DMS 273 (cell line): ENCODE results near the gene PEAK1.
"Not testable (repeated sequence)": the region's sequence is repeated elsewhere in the genome, so short reads cannot be mapped to it uniquely, and the experiment has no call there.

Experiments used
- DNase-seq: peaks from one replicate; lab custom pipeline; 2025; ENCODE audit not compliant: unreplicated experiment; lab: John Stamatoyannopoulos, UW

Gene PEAK1

DNA sequence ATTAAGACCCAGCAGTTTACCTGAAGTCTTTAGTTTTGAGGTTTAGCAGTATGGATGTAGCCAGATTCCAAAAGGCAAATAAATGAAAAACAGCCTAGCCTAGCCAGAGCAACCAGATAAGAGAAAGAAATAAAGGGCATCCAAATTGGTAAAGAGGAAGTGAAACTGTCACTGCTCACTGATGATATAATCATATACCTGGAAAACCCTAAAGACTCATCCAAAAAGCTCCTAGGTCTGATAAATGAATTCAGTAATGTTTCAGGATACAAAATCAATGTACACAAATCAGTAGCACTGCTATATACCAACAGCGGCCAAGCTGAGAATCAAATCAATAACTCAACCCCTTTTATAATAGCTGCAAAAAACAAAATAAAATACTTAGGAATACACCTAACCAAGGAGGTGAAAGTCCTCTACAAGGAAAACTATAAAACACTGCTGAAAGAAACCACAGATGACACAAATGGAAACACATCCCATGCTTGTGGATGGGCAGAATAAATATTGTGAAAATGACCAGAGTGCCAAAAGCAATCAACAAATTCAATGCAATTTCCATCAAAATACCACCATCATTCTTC, 13.6 kb downstream of the PEAK1 start:
- DNase-seq: not testable (repeated sequence)

DNA sequence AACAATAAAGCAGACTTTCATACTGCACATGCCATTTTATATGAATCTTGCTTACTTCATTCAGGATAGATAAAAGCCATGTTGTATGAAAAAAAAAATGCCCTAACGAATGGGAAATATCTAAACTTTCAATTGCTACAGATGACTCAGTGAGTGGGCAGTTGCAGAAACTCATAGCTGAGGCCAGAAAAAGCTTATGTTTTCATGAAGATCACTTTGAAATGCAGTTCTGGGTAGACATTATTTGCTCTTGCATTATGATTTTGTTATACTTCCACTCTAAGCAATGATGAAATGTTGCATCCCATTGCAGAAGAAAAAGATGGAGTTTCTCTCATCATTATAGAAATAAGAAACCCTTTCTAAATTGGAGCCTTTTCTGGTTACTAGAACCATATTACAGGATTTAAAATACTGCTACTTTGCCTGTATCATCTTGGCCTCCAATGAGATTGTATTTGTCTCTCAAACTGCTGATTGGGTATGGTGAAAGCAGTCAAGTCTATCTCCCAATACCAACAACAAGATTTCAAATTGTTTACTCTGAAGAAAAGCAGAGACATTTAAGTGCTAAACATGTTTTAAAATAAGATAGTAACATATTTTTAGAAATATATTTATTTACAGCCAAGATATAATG, 17.0 kb downstream of the PEAK1 start:
- DNase-seq: peak; percentile 5

DNA sequence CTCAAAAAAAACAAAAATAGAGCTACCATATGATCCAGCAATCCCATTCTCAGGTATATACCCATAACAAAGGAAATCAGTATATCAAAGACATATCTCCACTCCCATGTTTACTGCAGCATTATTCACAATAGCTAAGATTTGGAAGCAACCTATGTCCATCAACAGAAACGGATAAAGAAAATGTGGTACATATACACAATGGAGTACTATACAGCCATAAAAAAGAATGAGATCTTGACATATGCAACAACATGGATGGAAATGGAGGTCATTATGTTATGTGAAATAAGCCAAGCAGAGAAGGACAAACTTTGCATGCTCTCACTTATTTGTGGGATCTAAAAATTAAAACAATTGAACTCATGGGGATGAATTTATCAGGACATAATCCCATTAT, 19.6 kb downstream of the PEAK1 start:
- no peak for DNase-seq

DNA sequence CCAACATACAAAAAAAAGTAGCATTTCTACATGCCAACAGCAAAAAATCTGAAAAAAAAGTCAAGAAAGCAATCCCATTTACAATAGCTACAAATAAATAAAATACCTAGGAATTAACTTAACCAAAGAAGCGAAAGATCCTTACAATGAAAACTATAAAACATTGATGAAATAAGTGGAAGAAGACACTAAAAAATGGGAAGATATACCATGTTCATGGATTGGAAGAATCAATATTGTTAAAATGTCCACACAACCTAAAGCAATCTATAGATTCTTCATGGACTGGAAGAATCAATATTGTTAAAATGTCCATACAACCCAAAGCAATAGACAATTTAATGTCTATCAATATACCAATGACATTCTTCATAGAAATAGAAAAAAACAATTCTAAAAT, 21.0 kb downstream of the PEAK1 start:
- DNase-seq: no peak

DNA sequence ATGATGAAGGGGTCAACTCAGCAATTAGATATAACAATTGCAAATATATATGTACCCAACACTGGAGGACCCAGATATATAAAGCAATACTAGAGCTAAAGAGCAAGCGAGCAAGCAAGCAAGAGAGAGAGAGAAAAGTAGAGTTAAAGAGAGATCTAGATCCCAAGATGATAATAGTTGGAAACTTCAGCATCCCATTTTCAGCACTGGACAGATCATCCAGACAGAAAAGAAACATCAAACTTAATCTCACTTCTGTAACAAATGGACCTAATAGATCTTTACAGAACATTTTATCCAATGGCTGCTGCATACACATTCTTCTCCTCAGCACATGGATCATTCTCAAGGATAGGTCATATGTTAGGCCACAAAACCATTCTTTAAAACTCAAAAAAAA, 23.2 kb downstream of the PEAK1 start:
- no peak for DNase-seq

DNA sequence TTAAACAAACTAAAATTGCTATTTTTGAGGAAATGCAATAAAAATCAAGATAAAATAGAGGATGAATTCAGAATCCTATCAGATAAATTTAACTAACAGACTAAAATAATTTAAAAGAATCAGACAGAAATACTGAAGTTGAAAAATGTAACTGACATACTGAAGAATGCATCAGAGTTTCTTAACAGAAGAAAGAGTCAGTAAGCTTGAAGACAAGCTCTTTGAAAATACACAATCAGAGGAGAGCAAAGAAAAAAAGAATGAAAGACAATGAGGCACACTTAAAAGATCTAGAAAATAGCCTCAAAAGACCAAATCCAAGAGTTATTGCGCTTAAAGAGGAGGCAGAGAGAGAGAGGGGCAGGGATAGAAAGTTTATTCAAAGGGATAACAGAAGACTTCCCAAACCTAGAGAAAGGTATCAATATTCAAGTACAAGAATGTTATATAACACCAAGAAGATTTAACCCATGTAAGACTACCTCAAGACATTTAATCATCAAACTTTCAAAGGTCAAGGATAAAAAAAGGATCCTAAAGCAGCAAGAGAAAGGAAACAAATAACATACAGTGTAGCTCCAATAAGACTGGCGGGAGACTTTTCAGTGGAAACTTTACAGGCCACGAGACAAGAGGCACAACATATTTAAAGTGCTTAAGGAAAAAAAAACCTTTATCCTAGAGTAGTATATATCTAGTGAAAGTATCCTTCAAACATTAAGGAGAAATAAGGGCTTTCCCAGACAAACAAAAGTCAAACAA, 24.7 kb downstream of the PEAK1 start:
- no peak for DNase-seq

DNA sequence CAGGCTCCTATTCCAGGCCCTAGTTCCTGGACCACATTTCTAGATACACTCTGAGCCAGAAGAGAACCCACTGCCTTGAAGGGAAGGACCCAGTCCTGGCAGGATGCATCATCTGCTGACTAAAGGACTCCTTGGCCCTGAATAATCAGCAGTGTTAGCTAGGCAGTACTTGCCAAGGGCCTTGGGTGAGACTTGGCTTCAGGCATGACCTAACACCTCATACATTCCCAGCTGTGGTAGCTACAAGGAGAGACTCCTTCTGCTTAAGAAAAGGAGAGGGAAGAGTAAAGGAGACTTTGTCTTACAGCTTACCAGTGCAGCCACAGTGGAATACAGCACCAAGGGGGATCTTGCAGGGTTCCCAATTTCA, 26.4 kb downstream of the PEAK1 start:
- DNase-seq: no peak

DNA sequence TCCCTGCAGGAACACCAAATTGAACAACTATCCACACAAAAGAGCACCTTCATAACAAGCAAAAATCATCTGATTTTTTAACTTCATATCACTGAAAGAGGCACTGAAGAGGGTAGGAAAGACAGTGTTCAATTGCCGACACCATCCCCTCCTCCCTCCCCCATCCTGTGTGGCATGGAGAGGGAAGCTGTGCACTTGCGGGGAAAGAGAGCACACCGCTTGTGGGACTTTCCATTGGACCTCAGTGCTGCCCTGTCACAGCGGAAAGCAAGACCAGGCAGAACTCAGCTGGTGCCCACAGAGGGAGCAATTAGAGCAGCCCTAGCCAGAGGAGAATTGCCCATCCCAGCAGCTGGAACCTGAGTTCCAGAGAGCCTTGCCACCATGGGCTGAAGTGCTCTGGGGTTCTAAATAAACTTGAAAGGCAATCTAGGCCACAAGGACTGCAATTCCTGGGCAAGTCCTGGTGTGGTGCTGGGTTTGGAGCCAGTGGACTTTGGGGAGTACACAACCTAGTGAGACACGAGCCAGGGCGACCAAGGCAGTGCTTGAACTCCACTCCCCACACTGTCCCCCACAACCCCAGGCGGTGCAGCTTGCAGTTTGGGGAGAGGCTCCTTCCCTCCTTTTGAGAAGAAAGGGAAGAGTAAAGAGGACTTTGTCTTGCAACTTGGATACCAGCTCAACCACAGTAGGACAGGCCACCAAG, 27.0 kb downstream of the PEAK1 start:
- DNase-seq: no peak

DNA sequence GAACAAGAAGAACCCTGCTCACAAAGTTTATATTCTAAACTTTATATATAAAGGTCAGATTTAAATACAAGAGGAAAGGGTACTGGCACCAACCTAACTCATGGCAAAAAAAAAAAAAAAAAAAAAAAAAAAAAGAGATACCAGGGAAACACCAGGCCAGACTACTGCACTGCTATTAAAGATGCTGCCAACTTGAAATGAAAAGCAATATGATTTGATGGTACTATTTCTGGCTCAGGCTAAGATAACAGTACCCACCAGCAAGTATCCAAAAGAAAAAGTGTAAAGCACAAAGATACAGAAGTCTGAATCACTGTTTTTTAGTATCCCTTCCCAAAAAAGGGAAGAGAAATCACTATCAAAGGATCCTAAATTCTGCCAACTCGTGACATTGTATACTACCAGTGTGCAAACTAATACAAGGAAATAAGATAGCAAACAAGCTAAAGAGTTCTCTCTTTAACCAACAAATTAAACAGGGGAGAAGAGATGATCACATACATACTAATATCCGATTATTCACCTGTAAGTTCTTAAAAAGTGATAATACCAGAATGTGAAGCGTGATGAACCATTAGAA, 28.4 kb downstream of the PEAK1 start:
- no peak for DNase-seq

DNA sequence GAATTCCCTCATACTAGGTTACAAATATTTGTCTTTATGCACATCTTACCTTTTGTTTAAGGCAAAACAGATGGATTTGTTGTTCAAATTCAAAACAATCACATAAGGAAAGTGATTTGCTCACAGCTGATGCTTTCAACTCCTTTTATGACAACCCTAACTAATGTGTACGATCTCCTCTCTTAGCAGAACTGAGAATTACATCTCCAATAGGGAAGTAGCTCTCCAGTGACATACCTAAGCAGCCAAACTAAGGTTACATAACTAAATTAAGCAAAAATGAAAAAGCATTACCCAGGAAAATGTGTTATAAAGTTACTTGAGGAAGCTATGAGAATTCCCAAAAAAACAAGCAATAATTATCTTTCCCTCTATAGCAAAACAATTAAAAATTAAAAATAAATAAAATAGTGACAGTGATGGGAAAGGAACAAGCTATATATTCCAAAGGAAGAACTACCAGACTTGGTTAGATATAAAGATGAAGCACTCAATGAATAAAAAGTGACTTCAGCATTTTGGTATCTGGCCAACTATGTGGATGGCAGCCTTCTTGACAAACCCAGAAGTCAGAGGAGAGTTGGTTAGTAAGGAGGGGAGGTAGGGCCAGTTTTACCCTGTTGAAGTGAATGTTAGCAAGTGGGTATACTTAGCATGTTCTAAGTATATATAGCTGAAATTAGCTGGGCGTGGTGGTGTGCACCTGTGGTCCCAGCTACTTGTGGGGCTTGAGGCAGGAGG, 32.4 kb downstream of the PEAK1 start:
- no peak for DNase-seq

DNA sequence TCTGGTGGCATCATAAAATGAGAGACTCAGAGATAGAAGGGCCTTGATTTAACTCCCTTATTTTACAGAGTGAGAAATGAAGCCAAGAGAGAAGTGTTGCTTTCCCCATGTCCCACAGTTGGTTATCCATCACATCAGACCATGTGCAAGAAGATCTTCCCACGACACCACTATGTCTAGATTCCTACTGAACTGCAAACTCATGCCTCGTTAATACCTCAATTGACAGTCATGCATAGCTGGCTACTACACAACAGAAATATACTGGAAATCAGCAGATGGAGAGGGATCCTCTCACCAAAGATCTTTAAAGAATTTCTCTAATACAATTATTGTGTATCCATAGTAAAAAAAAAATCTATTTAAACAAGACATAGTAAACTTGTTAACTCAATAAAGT, 33.3 kb downstream of the PEAK1 start:
- DNase-seq: no peak

DNA sequence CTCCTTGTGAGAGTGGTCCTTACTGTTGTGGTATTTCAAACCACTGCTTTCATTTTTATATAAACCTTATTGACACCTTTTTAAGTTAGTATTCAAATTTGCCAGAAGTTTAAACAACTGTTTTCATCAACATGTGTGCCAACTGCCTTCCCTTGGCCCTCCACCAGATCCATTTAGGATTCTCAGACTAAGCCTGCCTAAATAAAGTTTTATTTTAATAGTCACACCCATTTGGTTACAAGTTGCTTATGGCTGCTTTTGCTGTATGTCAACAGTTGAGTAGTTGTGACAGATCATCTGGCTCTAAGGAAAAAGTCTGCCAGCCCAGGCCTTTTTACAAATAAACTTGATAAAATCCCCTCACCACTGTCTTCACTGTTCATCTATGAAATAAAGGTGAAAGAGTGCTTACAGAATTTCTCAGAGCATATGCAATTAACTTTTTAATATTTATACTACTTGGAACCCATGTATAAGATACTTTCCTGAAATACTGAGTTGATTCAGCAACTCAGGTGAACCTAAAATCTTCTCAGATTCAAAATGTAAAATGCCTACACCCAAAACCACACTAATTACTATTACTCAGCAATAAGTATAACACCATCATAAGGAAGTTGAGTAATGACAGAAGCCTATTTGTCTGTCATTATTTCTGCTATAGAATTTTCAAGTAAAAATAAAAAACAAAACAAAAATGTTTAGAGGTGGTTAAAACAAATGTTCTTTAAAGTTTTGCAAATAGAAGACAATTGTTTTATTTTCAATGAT, 35.1 kb downstream of the PEAK1 start:
- no peak for DNase-seq

DNA sequence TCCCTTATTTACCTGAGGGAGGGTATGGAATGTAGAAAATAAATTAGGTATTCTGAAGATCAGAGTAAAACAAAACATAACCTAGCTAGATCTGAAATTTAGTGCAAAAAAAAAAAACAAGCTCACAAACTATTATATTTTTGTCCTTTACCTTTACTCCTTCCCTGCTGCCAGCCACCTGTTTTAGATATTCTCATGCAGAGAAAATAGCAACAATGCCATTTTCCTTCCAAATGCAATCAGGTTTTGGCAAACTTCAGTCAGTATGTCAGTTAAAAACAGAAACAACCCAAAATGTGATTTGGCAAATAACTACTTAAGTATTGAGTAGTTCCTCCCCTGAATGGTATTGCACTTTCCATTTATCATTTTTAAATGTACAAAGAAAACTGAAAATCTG, 35.8 kb downstream of the PEAK1 start:
- DNase-seq: no peak

DNA sequence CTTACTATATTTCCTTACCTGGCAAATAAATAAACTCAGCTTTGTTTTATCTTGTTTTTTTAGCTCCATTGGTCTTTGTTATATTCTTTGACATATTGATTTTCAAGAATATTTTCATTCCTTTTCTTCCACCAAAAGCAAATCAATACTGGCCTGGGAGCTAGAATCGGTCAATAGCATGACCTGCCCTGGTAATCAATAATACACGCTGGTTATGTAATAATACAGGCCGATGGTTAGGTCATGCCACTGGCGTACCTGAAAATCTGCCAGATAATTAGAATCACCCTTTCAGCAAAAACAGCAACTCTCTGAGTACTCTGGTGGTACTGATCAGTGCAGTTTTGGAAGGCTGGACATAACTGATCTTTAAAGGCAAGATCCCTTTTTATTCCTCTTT, 39.9 kb downstream of the PEAK1 start:
- DNase-seq: no peak

DNA sequence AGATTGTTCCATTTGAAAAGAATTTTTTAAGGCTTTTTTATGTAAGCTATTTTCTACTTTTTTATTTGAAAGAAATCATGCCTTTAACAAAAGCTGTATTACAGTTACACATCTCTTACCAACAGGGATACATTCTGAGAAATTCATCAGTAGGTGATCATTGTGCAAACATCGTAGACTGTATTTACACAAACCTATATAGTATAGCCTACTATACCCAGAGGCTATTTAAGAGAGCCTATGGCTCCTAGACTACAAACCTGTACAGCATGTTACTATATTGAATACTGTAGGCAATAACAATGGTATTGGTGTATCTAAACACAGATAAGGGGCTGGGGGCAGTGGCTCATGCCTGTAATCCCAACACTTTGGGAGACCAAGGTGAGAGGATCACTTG, 43.1 kb downstream of the PEAK1 start:
- no peak for DNase-seq

DNA sequence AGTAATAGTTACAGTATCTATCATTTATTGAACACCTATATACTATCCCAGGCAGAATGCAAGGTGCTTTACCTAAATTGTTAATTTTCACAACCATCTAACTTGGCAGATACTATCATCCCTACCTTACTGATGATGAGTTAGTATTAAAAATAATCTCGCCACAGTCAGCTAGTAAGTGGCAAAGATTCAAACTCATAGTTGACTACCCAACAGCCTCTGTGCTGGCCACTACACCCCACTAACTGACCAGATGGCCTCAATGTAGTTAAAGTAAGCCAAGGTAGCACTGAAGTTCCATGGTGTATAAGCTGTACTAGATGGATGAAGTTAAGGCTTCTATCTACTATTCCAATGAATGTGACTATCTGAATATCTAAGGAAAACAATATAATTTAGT, 44.8 kb downstream of the PEAK1 start:
- DNase-seq: no peak

DNA sequence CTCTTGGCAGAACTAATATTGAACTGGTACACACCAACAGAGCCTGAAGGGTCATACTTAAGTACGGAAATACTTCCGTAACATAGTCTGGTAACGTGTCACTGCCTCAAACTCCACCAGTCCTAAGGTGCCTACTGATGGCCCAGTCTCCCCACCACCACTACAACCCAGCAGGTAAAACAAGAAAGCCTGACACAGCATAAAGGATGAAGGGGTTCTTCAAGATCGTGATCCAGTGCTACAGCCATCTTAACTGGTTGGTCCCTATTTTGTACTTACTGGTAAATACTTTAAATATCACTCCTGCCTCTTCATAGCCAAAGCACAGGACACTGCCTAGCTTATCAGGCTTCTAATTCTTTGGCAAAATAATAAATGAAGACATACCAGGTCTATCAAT, 46.5 kb downstream of the PEAK1 start:
- DNase-seq: no peak

DNA sequence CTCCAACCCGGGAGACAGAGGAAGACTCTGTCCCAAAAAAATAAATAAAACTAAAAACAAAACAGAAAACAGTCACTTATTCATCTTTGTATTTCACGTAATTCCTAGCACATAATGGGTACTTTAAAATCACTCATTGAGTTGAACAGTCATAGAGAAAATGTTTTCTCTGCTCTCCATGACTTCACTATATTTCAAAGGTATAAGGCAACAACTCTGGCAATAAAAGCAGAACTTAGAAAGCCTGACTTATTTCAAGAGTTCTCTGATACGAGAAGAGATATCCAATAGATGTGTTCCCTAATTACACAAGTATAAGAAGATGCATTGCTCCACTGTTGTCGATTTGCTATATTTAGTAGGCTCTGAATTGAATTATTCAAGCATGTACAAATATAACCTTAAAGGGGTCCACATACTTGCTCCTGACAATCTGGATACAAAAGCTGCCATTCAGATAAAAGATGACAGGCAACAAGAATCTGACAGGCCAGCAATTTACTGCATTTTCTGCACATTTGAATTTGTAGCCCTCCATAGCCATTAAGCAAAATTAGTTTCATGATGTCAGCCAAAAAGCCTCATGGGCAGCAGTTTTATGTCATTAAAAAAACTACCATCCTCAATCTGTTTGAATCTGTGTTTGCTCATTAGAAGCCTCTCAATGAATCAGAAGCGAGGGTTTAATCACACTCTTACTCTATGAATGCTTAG, 47.9 kb downstream of the PEAK1 start:
- DNase-seq: no peak

DNA sequence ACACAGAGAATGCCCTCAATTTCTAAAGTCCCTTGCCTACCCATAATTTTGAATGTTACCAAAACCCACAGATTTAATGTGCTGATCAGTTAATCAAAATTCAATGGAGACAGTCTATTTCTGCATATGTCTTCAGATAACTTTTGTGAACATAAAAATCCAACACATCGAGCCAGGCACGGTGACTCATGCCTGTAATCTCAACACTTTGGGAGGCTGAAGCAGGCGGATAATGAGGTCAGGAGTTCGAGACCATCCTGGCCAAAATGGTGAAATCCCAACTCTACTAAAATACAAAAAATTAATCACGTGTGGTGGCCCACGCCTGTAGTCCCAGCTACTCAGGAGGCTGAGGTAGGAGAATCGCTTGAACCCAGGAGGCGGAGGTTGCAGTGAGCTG, 49.3 kb downstream of the PEAK1 start:
- DNase-seq: no peak

DNA sequence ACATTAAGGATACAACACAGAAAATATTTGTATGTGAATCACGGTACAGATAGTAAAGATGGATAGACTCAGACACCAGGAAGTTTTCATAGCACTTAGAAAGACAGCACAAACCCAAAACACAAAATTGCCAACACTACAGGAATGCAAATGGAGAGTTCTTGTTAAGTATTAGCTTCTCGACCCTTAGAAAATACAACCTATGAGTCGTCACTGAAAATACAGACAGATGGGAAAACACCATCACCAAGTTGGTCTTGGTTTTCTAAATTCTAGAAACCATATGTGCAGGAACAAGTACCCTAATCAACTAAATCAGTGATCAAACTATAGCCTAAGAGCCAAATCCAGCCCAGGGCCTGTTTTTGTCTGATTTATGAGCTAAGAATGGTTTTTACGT, 50.7 kb downstream of the PEAK1 start:
- no peak for DNase-seq
